ENCODE results near the gene NLRP14. TPM values are rescaled to one million over a fixed set of nuclear protein-coding genes. Genes with fewer than 3 reads are reported as not detected.

Gene NLRP14
- total and polyA plus RNA-seq, 9 of the 15 experiments (the other 6 are each of a cell fraction or from before 2014, with no cell fraction given) = 0.27 to 1.2 (median 0.54) TPM

- Histone ChIP-seq H3K79me2 (ENCODE audit: control insufficient read depth, insufficient read depth, low read length) (no peaks in the 10 kb centered on the region), H3K4me2 (ENCODE audit: insufficient read depth, low read length) (no peak overlapping the region), H3K9me1 (ENCODE audit: control insufficient read depth, insufficient read depth, low read length) (no peaks in the 10 kb centered on the region), H3K9ac (ENCODE audit: insufficient read depth in 1 of 2, low read depth in 2 of 2, low read length in 2 of 2) (no peak overlapping the region), H4K20me1 (replicated peaks; ENCODE audit: control insufficient read depth, insufficient read depth, low read length) (no peaks in the 10 kb centered on the region), H3K27me3 (ENCODE audit: control insufficient read depth in 2 of 2, insufficient read depth in 2 of 2, low read length in 2 of 2) (no peaks in the 10 kb centered on the region), H3K4me3 (no peak overlapping the region), H3K27ac (ENCODE audit: extremely low read depth, low read depth, low read length) (no peak overlapping the region), H2AFZ (ENCODE audit: low read depth, low read length) (no peak overlapping the region), H3K9me3 (replicated peaks; ENCODE audit: control insufficient read depth, insufficient read depth, low read depth, low read length) (no peaks in the 10 kb centered on the region), H3K4me1 (replicated peaks in 1 of 2; ENCODE audit: control insufficient read depth in 2 of 2, insufficient read depth in 2 of 2, low read length in 2 of 2) (peaks cover 3 to 11% of the 10 kb centered on the region in 2 experiments; a peak in 4 of 5 replicates), H3K36me3 (ENCODE audit: control insufficient read depth, insufficient read depth, low read length) (no peaks in the 10 kb centered on the region)
- DNase-seq (ENCODE audit: extremely low read depth in 1 of 4, low spot score in 3 of 4) (no peak), ATAC-seq (no peak), FAIRE-seq (no peak)
- no TSS peak for BruUV-seq (replicated peaks)
- TF ChIP-seq POLR3A (IDR thresholded peaks at IDR 0.05; ENCODE audit: borderline replicate concordance, extremely low read depth, insufficient read depth, insufficient read length) (no peak), TBL1XR1 (IDR thresholded peaks at IDR 0.05; ENCODE audit: low read length in 2 of 2) (no peak), E2F1 (CRISPR knock-in tag; IDR thresholded peaks at IDR 0.05) (no peak), TOE1 (IDR thresholded peaks at IDR 0.05; ENCODE audit: borderline replicate concordance) (no peak), TOE1 (CRISPR knock-in tag; IDR thresholded peaks at IDR 0.05; ENCODE audit: borderline replicate concordance, low read depth) (no peak), USF1 (CRISPR knock-in tag; IDR thresholded peaks at IDR 0.05) (no peak), SNIP1 (IDR thresholded peaks at IDR 0.05; ENCODE audit: low read depth) (no peak), MTA1 (IDR thresholded peaks at IDR 0.05; ENCODE audit: borderline replicate concordance) (no peak)
- in situ Hi-C loops (cut with MboI) (no loop called here), intact Hi-C loops (cut with micrococcal nuclease) (no loop called here)
- 56% methylated on average over 1 of the region's 1 CpG for WGBS (ENCODE audit: insufficient coverage, low coverage, missing lambda C conversion rate)
- POLR2A ChIA-PET = no interaction called here
- CTCF ChIA-PET (ENCODE audit: low intra/inter-chr PET ratio) = no interaction called here
Measured at GRCh38 chr11:7016011-7016410, 4.3 kb upstream of the NLRP14 start.

Data from K562 (cell line).